ENCODE measurements around the gene INTS1.

- TF ChIP-seq REST (IDR thresholded peaks at IDR 0.05; ENCODE audit: borderline replicate concordance) (no peak), CTCF (IDR thresholded peaks at IDR 0.05; ENCODE audit: poor library complexity, severe bottlenecking) (no peak), EZH2 (IDR thresholded peaks at IDR 0.05; ENCODE audit: borderline replicate concordance, insufficient read depth, low read length, poor library complexity, severe bottlenecking) (no peak), RAD21 (conservative IDR thresholded peaks at IDR 0.05) (no peak), POLR2AphosphoS5 (IDR thresholded peaks at IDR 0.05) (no peak), TAF1 (IDR thresholded peaks at IDR 0.05; ENCODE audit: low read depth) (no peak), EP300 (conservative IDR thresholded peaks at IDR 0.05; ENCODE audit: poor library complexity, severe bottlenecking) (no peak)
Observed at GRCh38 chr7:1468203-1468602, 36.0 kb downstream of the INTS1 start.
